ENCODE results near the gene DEFB128.

GRCh38 chr20:198225-198624 lies 8.7 kb upstream of the DEFB128 start:
- no peak for TF ChIP-seq REST (IDR thresholded peaks at IDR 0.05)
- no peak for TF ChIP-seq CTCF (IDR thresholded peaks at IDR 0.05; ENCODE audit: low read depth, low read length, missing input control)
- no peak for TF ChIP-seq ATF3 (IDR thresholded peaks at IDR 0.05)
- TF ChIP-seq HNF4A (conservative IDR thresholded peaks at IDR 0.05) = no peak
- no peak for TF ChIP-seq GABPA (IDR thresholded peaks at IDR 0.05 in 1 of 2, conservative IDR thresholded peaks at IDR 0.05 in 1 of 2)
- no peak for TF ChIP-seq SP1 (IDR thresholded peaks at IDR 0.05)
